ENCODE data around the gene ARPP19. TPM values are rescaled to one million over a fixed set of nuclear protein-coding genes. Genes with fewer than 3 reads are reported as not detected.

ARPP19 gene
- total and polyA plus RNA-seq, 2 experiments from 2014 or later: 78.3 to 192 TPM

DNA sequence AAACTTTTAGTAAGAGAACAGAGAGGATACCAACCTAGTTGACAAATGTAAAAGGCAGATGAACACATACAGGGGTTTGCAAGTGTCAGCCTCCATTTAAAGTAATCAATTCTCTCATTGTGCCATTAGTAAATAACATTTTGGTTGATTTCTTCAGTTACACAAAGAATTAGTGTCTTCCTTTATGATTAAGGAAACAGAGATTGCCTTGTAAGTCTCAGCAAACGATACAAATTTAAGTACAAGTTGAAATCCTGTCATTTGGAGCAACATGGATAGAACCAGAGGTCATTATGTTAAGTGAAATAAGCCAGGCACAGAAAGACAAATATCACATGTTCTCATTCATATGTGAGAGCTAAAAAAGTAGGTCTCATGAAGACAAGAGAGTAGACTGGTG lies 66.2 kb downstream of the ARPP19 start:
- no peak overlapping the region for H3K4me3 Mint-ChIP-seq
- H3K36me3 Mint-ChIP-seq (ENCODE audit: low read depth): no peaks in the 10 kb centered on the region
- H3K9me3 Mint-ChIP-seq: no peaks in the 10 kb centered on the region
- no peaks in the 10 kb centered on the region for H3K4me1 Mint-ChIP-seq
- no peak overlapping the region for H3K27ac Mint-ChIP-seq
- no peak for DNase-seq (ENCODE audit: low spot score)
- Histone ChIP-seq H3K4me2 (no peak overlapping the region), H3K27me3 (ENCODE audit: insufficient read depth) (no peaks in the 10 kb centered on the region), H2AFZ (no peak overlapping the region), H3K4me3 (no peak overlapping the region), H3K9me2 (ENCODE audit: insufficient read depth) (no peaks in the 10 kb centered on the region), H4K20me1 (replicated peaks; ENCODE audit: insufficient read depth) (no peaks in the 10 kb centered on the region), H3K27ac (ENCODE audit: low read depth) (no peak overlapping the region), H3K36me3 (ENCODE audit: insufficient read depth) (no peaks in the 10 kb centered on the region), H3F3A (replicated peaks; ENCODE audit: low read depth) (no peaks in the 10 kb centered on the region), H3K79me2 (replicated peaks; ENCODE audit: insufficient read depth) (peaks cover 13% of the 10 kb centered on the region; the same call in 1 of the 2 replicates), H3K4me1 (ENCODE audit: insufficient read depth) (no peaks in the 10 kb centered on the region)
- H3K27me3 Mint-ChIP-seq (ENCODE audit: insufficient read depth, low read depth, poor library complexity): no peaks in the 10 kb centered on the region
- TF ChIP-seq, protein P1, sequence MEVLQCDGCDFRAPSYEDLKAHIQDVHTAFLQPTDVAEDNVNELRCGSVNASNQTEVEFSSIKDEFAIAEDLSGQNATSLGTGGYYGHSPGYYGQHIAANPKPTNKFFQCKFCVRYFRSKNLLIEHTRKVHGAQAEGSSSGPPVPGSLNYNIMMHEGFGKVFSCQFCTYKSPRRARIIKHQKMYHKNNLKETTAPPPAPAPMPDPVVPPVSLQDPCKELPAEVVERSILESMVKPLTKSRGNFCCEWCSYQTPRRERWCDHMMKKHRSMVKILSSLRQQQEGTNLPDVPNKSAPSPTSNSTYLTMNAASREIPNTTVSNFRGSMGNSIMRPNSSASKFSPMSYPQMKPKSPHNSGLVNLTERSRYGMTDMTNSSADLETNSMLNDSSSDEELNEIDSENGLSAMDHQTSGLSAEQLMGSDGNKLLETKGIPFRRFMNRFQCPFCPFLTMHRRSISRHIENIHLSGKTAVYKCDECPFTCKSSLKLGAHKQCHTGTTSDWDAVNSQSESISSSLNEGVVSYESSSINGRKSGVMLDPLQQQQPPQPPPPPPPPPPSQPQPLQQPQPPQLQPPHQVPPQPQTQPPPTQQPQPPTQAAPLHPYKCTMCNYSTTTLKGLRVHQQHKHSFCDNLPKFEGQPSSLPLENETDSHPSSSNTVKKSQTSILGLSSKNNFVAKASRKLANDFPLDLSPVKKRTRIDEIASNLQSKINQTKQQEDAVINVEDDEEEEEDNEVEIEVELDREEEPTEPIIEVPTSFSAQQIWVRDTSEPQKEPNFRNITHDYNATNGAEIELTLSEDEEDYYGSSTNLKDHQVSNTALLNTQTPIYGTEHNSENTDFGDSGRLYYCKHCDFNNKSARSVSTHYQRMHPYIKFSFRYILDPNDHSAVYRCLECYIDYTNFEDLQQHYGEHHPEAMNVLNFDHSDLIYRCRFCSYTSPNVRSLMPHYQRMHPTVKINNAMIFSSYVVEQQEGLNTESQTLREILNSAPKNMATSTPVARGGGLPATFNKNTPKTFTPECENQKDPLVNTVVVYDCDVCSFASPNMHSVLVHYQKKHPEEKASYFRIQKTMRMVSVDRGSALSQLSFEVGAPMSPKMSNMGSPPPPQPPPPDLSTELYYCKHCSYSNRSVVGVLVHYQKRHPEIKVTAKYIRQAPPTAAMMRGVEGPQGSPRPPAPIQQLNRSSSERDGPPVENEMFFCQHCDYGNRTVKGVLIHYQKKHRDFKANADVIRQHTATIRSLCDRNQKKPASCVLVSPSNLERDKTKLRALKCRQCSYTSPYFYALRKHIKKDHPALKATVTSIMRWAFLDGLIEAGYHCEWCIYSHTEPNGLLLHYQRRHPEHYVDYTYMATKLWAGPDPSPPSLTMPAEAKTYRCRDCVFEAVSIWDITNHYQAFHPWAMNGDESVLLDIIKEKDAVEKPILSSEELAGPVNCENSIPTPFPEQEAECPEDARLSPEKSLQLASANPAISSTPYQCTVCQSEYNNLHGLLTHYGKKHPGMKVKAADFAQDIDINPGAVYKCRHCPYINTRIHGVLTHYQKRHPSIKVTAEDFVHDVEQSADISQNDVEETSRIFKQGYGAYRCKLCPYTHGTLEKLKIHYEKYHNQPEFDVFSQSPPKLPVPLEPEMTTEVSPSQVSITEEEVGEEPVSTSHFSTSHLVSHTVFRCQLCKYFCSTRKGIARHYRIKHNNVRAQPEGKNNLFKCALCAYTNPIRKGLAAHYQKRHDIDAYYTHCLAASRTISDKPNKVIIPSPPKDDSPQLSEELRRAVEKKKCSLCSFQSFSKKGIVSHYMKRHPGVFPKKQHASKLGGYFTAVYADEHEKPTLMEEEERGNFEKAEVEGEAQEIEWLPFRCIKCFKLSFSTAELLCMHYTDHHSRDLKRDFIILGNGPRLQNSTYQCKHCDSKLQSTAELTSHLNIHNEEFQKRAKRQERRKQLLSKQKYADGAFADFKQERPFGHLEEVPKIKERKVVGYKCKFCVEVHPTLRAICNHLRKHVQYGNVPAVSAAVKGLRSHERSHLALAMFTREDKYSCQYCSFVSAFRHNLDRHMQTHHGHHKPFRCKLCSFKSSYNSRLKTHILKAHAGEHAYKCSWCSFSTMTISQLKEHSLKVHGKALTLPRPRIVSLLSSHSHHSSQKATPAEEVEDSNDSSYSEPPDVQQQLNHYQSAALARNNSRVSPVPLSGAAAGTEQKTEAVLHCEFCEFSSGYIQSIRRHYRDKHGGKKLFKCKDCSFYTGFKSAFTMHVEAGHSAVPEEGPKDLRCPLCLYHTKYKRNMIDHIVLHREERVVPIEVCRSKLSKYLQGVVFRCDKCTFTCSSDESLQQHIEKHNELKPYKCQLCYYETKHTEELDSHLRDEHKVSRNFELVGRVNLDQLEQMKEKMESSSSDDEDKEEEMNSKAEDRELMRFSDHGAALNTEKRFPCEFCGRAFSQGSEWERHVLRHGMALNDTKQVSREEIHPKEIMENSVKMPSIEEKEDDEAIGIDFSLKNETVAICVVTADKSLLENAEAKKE (CRISPR knock-in tag; IDR thresholded peaks at IDR 0.05): no peak
- TF ChIP-seq, protein P2, sequence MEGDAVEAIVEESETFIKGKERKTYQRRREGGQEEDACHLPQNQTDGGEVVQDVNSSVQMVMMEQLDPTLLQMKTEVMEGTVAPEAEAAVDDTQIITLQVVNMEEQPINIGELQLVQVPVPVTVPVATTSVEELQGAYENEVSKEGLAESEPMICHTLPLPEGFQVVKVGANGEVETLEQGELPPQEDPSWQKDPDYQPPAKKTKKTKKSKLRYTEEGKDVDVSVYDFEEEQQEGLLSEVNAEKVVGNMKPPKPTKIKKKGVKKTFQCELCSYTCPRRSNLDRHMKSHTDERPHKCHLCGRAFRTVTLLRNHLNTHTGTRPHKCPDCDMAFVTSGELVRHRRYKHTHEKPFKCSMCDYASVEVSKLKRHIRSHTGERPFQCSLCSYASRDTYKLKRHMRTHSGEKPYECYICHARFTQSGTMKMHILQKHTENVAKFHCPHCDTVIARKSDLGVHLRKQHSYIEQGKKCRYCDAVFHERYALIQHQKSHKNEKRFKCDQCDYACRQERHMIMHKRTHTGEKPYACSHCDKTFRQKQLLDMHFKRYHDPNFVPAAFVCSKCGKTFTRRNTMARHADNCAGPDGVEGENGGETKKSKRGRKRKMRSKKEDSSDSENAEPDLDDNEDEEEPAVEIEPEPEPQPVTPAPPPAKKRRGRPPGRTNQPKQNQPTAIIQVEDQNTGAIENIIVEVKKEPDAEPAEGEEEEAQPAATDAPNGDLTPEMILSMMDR (conservative IDR thresholded peaks at IDR 0.05; ENCODE audit: low read depth in 2 of 2): no peak
- TF ChIP-seq, protein P3, sequence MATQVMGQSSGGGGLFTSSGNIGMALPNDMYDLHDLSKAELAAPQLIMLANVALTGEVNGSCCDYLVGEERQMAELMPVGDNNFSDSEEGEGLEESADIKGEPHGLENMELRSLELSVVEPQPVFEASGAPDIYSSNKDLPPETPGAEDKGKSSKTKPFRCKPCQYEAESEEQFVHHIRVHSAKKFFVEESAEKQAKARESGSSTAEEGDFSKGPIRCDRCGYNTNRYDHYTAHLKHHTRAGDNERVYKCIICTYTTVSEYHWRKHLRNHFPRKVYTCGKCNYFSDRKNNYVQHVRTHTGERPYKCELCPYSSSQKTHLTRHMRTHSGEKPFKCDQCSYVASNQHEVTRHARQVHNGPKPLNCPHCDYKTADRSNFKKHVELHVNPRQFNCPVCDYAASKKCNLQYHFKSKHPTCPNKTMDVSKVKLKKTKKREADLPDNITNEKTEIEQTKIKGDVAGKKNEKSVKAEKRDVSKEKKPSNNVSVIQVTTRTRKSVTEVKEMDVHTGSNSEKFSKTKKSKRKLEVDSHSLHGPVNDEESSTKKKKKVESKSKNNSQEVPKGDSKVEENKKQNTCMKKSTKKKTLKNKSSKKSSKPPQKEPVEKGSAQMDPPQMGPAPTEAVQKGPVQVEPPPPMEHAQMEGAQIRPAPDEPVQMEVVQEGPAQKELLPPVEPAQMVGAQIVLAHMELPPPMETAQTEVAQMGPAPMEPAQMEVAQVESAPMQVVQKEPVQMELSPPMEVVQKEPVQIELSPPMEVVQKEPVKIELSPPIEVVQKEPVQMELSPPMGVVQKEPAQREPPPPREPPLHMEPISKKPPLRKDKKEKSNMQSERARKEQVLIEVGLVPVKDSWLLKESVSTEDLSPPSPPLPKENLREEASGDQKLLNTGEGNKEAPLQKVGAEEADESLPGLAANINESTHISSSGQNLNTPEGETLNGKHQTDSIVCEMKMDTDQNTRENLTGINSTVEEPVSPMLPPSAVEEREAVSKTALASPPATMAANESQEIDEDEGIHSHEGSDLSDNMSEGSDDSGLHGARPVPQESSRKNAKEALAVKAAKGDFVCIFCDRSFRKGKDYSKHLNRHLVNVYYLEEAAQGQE (IDR thresholded peaks at IDR 0.05; ENCODE audit: unreplicated experiment): no peak
- TF ChIP-seq JUNB (IDR thresholded peaks at IDR 0.05; ENCODE audit: unreplicated experiment): no peak
- no peak for TF ChIP-seq EZH2 (IDR thresholded peaks at IDR 0.05; ENCODE audit: low read depth, unreplicated experiment)
- TF ChIP-seq, protein P4, sequence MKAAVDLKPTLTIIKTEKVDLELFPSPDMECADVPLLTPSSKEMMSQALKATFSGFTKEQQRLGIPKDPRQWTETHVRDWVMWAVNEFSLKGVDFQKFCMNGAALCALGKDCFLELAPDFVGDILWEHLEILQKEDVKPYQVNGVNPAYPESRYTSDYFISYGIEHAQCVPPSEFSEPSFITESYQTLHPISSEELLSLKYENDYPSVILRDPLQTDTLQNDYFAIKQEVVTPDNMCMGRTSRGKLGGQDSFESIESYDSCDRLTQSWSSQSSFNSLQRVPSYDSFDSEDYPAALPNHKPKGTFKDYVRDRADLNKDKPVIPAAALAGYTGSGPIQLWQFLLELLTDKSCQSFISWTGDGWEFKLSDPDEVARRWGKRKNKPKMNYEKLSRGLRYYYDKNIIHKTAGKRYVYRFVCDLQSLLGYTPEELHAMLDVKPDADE (IDR thresholded peaks at IDR 0.05): no peak
- TF ChIP-seq EZH2phosphoT487 (IDR thresholded peaks at IDR 0.05; ENCODE audit: unreplicated experiment): no peak
- TF ChIP-seq STAT1 (IDR thresholded peaks at IDR 0.05; ENCODE audit: unreplicated experiment): no peak
- TF ChIP-seq ZNF331 (CRISPR knock-in tag; IDR thresholded peaks at IDR 0.05; ENCODE audit: low read depth): no peak
- no peak for TF ChIP-seq CREB1 (CRISPR knock-in tag; IDR thresholded peaks at IDR 0.05; ENCODE audit: low read depth)
- no peak for TF ChIP-seq POLR2AphosphoS5 (IDR thresholded peaks at IDR 0.05; ENCODE audit: low read depth)
- TF ChIP-seq NANOG (IDR thresholded peaks at IDR 0.05; ENCODE audit: borderline replicate concordance): no peak
- no peak for TF ChIP-seq ZNF114 (CRISPR knock-in tag; IDR thresholded peaks at IDR 0.05)
- ATAC-seq: no peak

All from GM23338 (cell line).